K562 (cell line): ENCODE data around the gene BCL2L12. TPM values are rescaled to one million over a fixed set of nuclear protein-coding genes. Genes with fewer than 3 reads are reported as not detected.

Source experiments
- ARNT ChIP-seq, 2 experiments: fragments of 450-650 bp; IDR thresholded peaks; 2 replicates each; pipeline ENCODE4 v1.6.1; 2016; ENCODE audit warnings: mild to moderate bottlenecking in 1 of 2
- EGR1 ChIP-seq: fragments of 450-650 bp; conservative IDR thresholded peaks from 2 replicates; pipeline ENCODE4 v1.6.1; 2017; ENCODE audit warnings: mild to moderate bottlenecking
- EP300 ChIP-seq: IDR thresholded peaks from 2 replicates; pipeline ENCODE4 v1.6.1; 2012; ENCODE audit warnings: low read length, improper control_type of control experiment
- GATAD2A ChIP-seq: fragments of 450-650 bp; IDR thresholded peaks from 2 replicates; pipeline ENCODE4 v1.6.1; 2017
- JUN ChIP-seq, 2 experiments: sonication (generic) in 1 of 2; formaldehyde crosslinking in 1 of 2; IDR thresholded peaks; 2 replicates each; pipeline versions ENCODE4 v1.6.1 to v1.8.0; 2012 to 2022; ENCODE audit warnings: borderline replicate concordance in 2 of 2, mild to moderate bottlenecking in 2 of 2, improper control_type of control experiment in 1 of 2, low read depth in 1 of 2, low read length in 1 of 2, missing genetic modification reagents in 1 of 2
- MECOM ChIP-seq: fragments of 250-450 bp; sonication (Bioruptor Pico); IDR thresholded peaks from 2 replicates; pipeline ENCODE4 v1.8.0; 2022; ENCODE audit warnings: inconsistent platforms
- MEF2A ChIP-seq: IDR thresholded peaks from 2 replicates; pipeline ENCODE4 v1.6.1; 2011; ENCODE audit warnings: low read depth, mild to moderate bottlenecking, low read length, moderate library complexity; ENCODE audit not compliant: control insufficient read depth
- MIER1 ChIP-seq: fragments of 450-650 bp; IDR thresholded peaks from 2 replicates; pipeline ENCODE4 v1.6.1; 2016; ENCODE audit warnings: antibody characterized with exemption, mild to moderate bottlenecking, low read depth
- POLR2AphosphoS5 ChIP-seq: IDR thresholded peaks from 2 replicates; pipeline ENCODE4 v1.6.1; 2011; ENCODE audit warnings: mild to moderate bottlenecking, low read depth, low read length, moderate library complexity; ENCODE audit not compliant: control insufficient read depth, insufficient read depth
- RAD21 ChIP-seq, 2 experiments: fragments of 250-450 bp in 1 of 2; fragments of 450-650 bp in 1 of 2; sonication (Bioruptor Pico) in 1 of 2; formaldehyde crosslinking in 1 of 2; IDR thresholded peaks in 1 of 2; conservative IDR thresholded peaks in 1 of 2; 2 replicates each; pipeline versions ENCODE4 v1.4.0 to v1.8.0; 2020 to 2022; ENCODE audit warnings: mild to moderate bottlenecking in 2 of 2, moderate library complexity in 1 of 2
- TCF15 ChIP-seq: fragments of 250-450 bp; sonication (Bioruptor Pico); IDR thresholded peaks from 2 replicates; pipeline ENCODE4 v1.8.0; 2022; ENCODE audit warnings: moderate library complexity, mild to moderate bottlenecking, inconsistent platforms
- ZNF143 ChIP-seq: sonication (generic); formaldehyde crosslinking; IDR thresholded peaks from 2 replicates; pipeline ENCODE4 v1.9.0; 2022; ENCODE audit warnings: mild to moderate bottlenecking, missing genetic modification reagents
- ZNF175 ChIP-seq: fragments of 200-800 bp; sonication (Bioruptor generic); IDR thresholded peaks from 2 replicates; pipeline ENCODE4 v1.6.1; 2016; ENCODE audit warnings: low read depth, mild to moderate bottlenecking, missing genetic modification characterization, missing compliant biosample characterization
- ZNF395 ChIP-seq: fragments of 200-800 bp; sonication (Bioruptor generic); IDR thresholded peaks from 2 replicates; pipeline ENCODE4 v1.6.1; 2017; ENCODE audit warnings: missing genetic modification characterization, missing compliant biosample characterization
- polyA plus RNA-seq, 8 experiments: library from polyadenylated mRNA; depleted of rRNA in 4 of 8; stranded (reverse) in 5 of 8; unstranded in 3 of 8; fragments of >200 nt; fragmentation: Nextera tagmentation in 2 of 8; fragmentation: Illumina TruSeq in 1 of 8; extraction: Ambion mirVana in 2 of 8; extraction: Trizol in 1 of 8; gene quantifications; 2 replicates each; pipeline versions ENCODE4 v1.2.1 to v1.2.3, GENCODE V29; 2011 to 2014; ENCODE audit warnings: inconsistent platforms in 1 of 8, missing spikeins in 1 of 8
- total RNA-seq, 7 experiments: library from RNA; depleted of rRNA in 6 of 7; stranded (reverse); fragments of >200 nt in 6 of 7; fragmentation: Illumina TruSeq in 2 of 7; extraction: Trizol in 2 of 7; gene quantifications; 2 replicates each; pipeline versions ENCODE4 v1.2.1 to v1.2.3, GENCODE V29; 2011 to 2021; ENCODE audit warnings: low replicate concordance in 1 of 7
- TF ChIP-seq, protein P1 (sequence below), 2 experiments: fragments of 450-650 bp; IDR thresholded peaks; 2 replicates each; pipeline ENCODE4 v1.6.1; 2016; ENCODE audit warnings: mild to moderate bottlenecking in 2 of 2, borderline replicate concordance in 1 of 2, low read depth in 1 of 2, moderate library complexity in 1 of 2

Gene BCL2L12
- total and polyA plus RNA-seq, 9 of the 15 experiments (the other 6 are each of a cell fraction or from before 2014, with no cell fraction given): 7.4 to 263 (median 81.2) TPM

DNA sequence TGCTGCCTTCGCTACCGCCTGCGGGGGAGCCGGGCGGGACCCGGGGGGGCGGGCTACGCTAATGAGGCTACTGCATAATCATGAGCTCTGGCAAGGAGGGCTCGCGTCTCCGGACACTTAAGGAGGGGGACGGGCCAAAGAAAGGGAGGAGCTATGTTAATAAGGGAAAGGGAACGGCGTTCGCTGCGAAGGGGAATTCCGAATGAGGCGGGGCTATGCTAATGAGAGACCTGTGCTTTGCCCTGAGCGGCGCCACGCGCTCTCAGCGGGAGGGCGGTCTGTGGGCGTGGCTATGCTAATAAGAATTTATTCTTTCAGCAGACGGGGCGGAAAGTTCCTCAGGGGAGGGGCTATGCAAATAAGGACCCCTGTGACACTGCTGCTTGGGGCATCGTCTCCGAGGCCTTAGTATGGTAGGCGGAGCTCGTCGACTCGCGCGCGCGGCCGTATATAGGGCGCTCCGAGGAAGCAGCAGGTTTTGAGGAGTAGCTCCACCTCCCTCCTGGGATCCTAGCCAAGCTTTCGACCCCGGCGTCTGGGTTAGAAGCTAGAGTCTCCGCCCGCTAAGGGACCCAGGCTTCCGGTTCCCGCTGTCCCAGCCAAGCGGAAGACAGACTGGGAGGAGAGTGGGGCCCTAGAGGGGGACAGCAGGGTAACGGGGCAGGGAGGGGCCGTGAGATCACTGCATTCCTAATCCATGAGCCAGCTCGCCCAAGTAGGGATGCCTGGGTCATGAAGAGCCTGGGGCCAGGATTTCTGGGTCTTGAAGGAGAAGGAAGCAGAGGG, 25.4 kb upstream of the BCL2L12 start, which contains the start of gene RRAS (continued):
- TF ChIP-seq, protein P1, sequence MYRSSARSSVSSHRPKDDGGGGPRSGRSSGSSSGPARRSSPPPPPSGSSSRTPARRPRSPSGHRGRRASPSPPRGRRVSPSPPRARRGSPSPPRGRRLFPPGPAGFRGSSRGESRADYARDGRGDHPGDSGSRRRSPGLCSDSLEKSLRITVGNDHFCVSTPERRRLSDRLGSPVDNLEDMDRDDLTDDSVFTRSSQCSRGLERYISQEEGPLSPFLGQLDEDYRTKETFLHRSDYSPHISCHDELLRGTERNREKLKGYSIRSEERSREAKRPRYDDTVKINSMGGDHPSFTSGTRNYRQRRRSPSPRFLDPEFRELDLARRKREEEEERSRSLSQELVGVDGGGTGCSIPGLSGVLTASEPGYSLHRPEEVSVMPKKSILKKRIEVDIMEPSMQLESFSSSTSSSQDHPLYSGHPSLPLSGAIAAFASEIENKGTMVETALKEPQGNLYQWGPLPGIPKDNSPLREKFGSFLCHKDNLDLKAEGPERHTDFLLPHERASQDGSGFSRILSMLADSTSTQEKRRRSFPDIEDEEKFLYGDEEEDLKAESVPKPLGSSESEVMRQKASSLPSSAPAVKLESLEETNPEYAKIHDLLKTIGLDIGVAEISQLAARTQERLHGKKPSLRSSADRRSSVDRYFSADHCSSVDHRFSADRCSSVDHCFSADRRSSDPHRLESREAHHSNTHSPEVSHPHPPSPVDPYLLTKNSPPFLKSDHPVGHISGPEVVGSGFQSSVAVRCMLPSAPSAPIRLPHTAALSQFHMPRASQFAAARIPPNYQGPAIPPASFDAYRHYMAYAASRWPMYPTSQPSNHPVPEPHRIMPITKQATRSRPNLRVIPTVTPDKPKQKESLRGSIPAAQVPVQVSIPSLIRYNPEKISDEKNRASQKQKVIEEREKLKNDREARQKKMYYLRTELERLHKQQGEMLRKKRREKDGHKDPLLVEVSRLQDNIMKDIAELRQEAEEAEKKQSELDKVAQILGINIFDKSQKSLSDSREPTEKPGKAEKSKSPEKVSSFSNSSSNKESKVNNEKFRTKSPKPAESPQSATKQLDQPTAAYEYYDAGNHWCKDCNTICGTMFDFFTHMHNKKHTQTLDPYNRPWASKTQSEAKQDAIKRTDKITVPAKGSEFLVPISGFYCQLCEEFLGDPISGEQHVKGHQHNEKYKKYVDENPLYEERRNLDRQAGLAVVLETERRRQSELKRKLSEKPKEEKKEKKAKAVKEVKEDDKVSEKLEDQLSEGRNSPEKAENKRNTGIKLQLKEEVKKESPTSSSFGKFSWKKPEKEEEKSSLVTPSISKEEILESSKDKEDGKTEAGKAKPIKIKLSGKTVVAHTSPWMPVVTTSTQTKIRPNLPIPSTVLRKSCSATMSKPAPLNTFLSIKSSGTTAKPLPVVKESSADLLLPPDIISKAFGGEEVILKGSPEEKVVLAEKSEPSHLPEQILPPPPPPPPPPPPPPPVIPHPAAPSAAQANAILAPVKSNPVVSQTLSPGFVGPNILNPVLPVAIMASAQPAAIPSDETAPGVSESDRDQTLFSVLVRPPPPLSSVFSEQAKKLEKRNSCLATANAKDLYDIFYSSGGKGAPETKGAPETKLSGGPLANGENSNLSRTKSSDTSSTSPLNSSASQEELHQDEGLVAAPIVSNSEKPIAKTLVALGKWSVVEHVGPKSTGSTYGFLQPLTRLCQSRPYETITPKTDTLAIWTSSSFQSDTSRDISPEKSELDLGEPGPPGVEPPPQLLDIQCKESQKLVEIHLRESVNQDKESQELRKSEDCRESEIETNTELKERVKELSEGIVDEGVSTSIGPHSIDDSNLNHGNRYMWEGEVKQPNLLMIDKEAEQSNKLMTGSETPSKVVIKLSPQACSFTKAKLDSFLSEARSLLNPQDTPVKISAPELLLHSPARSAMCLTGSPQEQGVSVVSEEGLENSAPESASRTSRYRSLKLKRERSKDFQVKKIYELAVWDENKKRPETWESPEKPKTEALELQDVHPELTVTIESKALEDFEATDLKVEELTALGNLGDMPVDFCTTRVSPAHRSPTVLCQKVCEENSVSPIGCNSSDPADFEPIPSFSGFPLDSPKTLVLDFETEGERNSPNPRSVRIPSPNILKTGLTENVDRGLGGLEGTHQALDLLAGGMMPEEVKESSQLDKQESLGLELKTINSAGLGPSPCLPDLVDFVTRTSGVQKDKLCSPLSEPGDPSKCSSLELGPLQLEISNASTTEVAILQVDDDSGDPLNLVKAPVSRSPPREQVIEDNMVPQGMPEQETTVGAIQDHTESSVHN (IDR thresholded peaks at IDR 0.05; ENCODE audit: borderline replicate concordance in 1 of 2, low read depth in 1 of 2): peak in 1 of 2 experiments; percentile 68; a peak in 1 of 4 replicates
- TF ChIP-seq ZNF143 (CRISPR knock-in tag): peak; percentile 59; the same call in 1 of the 2 replicates
- TF ChIP-seq MECOM (CRISPR knock-in tag): no peak
- peak; percentile 75 for TF ChIP-seq POLR2AphosphoS5
- no peak for TF ChIP-seq RAD21 (CRISPR knock-in tag; conservative IDR thresholded peaks at IDR 0.05 in 1 of 2, IDR thresholded peaks at IDR 0.05 in 1 of 2)
- 0 out of 2 replicates have a peak, but pooled peaks have one; percentile 24 for TF ChIP-seq ZNF395 (CRISPR knock-in tag)
- TF ChIP-seq MIER1: no peak
- TF ChIP-seq MEF2A: peak; percentile 75; the same call in 1 of the 2 replicates
- TF ChIP-seq GATAD2A: peak; percentile 70
- no peak for TF ChIP-seq TCF15
- no peak for TF ChIP-seq EGR1
- TF ChIP-seq EP300: peak; percentile 45; the same call in 1 of the 2 replicates
- 0 out of 4 replicates have a peak, but pooled peaks have one; percentile 38 to 51 for TF ChIP-seq ARNT (IDR thresholded peaks at IDR 0.05)
- TF ChIP-seq ZNF175 (CRISPR knock-in tag): 0 out of 2 replicates have a peak, but pooled peaks have one; percentile 19
- peak; percentile 93 for TF ChIP-seq JUN (IDR thresholded peaks at IDR 0.05; ENCODE audit: borderline replicate concordance, low read depth, low read length)
- TF ChIP-seq JUN (CRISPR knock-in tag; IDR thresholded peaks at IDR 0.05; ENCODE audit: borderline replicate concordance): peak; percentile 96
